Fibroblast of the aortic adventitia (primary cell): ENCODE measurements around the gene DCDC2B. TPM values are rescaled to one million over a fixed set of nuclear protein-coding genes. Genes with fewer than 3 reads are reported as not detected.

Source experiments
- DNase-seq: peaks from one replicate; pipeline ENCODE4 v3.0.0-alpha.2; 2010; ENCODE audit warnings: low read depth
- H3K4me3 ChIP-seq: 2 replicates; pipeline ENCODE4 v1.5.1; 2011; ENCODE audit warnings: low read depth, mild to moderate bottlenecking, control low read depth, low read length, moderate library complexity
- total RNA-seq: library from RNA; depleted of rRNA; stranded (reverse); fragments of >200 nt; gene quantifications from 2 replicates; pipeline ENCODE4 v1.2.3, GENCODE V29; 2012; ENCODE audit warnings: low replicate concordance
- TF ChIP-seq, protein P1 (sequence below): IDR thresholded peaks from 2 replicates; pipeline ENCODE4 v1.5.1; 2011; ENCODE audit warnings: mild to moderate bottlenecking, low read length, control low read depth, inconsistent platforms; ENCODE audit not compliant: insufficient read depth

DCDC2B gene
- total RNA-seq, 1 donor = not detected

DNA sequence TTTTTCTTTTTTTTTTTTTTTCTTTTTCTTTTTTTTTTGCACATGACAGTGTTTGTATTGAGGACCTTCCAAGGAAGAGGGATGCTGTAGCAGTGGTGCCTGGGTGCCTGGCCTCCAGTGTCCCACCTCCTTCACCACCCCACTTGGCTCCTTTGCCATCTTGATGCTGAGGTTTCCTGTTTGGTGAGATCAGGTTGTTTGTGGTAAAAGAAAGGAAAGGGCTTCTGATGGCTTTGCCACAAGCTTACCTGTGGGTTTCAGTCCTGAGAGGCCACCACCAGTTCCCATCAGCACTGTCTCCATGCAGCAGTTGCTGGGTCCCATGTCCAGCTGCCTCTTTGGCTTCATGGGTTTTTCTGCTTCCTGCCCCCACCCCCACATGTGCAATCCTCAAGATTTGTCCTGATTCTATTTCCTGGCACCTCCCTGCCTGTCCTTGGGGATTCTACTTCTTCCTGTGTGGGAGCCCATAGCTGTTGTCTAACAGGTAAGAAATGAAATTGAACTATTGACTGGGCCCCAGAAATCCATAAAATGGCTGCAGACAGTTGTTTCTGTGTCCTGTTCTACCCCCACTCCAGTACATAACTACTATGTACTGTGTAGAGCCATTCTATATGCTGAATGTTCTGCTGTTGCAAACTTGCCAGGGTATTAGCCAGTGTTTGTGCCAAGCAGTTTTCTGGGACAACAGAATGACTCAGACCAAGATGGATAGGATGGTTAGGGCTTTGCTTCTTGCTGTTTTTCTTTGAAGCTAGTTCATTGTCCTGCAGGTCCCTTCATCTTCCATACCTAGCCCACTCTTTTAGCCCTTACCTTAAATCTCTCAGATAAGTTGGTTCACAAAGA lies 12.7 kb upstream of the DCDC2B start:
- no peak overlapping the region for H3K4me3 ChIP-seq
- DNase-seq = peak; percentile 47
- TF ChIP-seq, protein P1, sequence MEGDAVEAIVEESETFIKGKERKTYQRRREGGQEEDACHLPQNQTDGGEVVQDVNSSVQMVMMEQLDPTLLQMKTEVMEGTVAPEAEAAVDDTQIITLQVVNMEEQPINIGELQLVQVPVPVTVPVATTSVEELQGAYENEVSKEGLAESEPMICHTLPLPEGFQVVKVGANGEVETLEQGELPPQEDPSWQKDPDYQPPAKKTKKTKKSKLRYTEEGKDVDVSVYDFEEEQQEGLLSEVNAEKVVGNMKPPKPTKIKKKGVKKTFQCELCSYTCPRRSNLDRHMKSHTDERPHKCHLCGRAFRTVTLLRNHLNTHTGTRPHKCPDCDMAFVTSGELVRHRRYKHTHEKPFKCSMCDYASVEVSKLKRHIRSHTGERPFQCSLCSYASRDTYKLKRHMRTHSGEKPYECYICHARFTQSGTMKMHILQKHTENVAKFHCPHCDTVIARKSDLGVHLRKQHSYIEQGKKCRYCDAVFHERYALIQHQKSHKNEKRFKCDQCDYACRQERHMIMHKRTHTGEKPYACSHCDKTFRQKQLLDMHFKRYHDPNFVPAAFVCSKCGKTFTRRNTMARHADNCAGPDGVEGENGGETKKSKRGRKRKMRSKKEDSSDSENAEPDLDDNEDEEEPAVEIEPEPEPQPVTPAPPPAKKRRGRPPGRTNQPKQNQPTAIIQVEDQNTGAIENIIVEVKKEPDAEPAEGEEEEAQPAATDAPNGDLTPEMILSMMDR = no peak

DNA sequence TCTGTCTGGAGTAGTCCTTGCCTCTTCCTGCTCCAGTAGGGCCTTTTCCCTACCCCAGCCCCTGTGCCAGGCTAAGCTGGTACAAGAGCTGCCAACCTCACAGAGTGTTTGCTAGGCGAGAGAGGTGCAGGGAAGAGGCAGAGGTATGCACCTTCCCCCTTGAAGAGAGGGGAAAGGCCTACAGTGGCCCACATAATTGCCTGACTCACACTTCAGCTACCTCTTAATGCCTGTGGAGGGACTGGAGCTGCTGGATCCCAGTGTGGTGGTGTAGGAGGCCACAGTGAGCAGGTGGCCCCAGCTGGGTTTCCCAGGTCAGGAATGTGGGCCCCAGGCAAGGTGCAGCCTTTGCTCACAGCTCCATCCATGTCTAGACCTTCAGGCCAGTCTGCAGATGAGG lies 11.8 kb upstream of the DCDC2B start:
- TF ChIP-seq, protein P1 = no peak
- H3K4me3 ChIP-seq = no peak overlapping the region
- DNase-seq = no peak

DNA sequence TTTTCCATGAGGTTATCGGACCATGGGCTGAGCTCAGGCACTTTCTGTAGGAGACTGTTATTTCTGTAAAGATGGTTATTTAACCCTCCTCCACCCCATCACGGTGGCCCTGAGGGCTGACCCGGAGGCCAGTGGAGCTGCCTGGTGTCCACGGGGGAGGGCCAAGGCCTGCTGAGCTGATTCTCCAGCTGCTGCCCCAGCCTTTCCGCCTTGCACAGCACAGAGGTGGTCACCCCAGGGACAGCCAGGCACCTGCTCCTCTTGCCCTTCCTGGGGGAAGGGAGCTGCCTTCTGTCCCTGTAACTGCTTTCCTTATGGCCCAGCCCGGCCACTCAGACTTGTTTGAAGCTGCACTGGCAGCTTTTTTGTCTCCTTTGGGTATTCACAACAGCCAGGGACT lies 11.1 kb upstream of the DCDC2B start:
- DNase-seq = no peak
- TF ChIP-seq, protein P1 = no peak
- H3K4me3 ChIP-seq = no peak overlapping the region

DNA sequence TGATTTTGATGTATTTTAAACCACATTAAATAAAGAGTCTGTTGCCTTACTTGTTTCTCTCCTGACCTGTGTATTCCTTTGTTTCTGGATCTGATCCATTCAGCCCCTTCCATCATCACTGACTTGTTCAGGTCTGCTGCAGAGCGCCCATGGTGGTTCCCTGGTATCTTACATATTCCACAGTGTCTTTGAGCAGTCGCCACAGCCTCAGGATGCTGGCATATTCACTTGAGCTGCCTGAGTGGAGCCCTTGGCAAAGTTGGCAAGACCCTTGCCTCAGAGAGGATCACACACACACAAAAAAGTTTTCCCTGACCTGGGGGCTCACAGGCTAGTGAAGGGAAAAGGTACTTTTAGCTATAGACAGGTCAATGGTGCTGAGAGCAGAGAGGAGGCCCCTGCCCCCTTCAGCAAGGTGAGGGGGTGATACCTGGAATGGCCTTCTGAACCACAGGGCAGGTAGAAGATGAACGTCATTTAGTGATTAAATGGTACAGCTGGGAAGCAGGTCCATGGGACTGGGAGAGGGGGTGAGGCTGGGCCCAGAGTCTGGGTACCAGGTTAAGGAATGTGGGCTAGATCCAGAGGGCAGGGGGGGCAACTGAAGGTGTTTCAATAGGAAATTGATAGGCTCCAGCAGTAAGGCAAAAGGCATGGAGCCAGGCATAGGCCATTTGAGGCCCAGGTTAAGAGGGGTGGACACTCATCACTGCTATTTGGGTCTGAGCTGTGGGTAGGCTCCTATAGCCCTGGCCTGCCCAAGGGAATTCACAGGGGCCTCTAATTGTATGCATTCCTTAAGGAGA lies 10.4 kb upstream of the DCDC2B start:
- no peak overlapping the region for H3K4me3 ChIP-seq
- TF ChIP-seq, protein P1 = no peak
- no peak for DNase-seq

DNA sequence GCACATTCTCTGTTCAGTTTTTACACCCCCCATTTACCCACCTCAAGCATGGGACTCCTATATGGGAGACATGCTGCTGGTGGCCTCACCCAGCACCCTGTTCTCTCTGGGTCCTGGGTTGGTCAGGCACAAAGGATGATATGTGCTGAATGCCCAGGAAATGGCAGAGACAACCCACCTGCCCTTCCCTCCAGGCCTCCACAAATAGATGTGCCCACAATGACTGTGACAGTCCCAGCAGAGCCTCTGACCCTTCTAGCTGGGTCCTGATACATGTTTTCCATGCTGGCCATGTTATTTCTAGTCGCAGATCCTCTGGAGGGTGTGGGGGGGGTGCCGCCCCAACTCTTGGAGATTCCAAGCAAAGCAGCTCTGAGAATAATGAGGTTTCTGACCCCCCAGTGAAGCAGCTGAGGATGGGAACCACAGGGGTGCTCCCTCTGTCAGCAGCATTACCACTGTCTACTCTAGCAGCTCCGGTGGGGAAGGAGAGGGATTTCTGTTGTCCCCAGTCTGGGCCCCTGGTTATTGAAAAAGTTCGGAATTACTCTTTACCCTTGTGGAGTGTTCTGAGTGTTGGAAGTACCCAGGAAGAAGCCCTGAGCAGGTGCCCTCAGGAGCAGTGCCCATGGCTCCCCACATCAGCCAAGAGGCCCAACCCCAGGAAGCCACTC lies 9.7 kb upstream of the DCDC2B start:
- no peak for DNase-seq
- TF ChIP-seq, protein P1 = no peak
- H3K4me3 ChIP-seq = no peak overlapping the region

DNA sequence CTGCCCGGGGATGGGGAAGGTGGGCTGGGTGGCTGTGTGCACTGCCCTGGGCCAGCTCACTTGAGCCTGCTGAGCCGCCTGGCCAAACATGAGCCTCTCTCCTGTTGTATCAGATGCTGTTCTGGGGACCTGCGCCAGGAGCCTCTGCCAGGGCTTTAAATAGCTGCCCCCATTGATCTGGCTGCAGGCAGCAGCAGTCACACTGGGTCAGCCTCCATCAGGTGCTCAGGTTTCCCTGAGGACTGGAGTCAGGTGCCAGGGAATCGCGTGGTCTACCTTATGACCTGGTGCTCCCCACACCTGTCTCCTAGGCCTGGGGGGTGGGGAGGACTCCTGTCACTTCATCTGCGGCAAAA lies 9.2 kb upstream of the DCDC2B start:
- H3K4me3 ChIP-seq = peak overlapping the region; percentile 84
- TF ChIP-seq, protein P1 = no peak
- DNase-seq = peak; percentile 60
